NT2/D1 (cell line): Measurements from ENCODE around the gene CHCHD10.
A peak's percentile ranks its signal among the peaks of the same experiment; 100 is the strongest.

Experiments
- DNase-seq: peaks from one replicate; pipeline ENCODE4 v3.0.0-alpha.2; 2011; ENCODE audit warnings: low read depth, low spot score
- H3K27me3 ChIP-seq: 2 replicates; pipeline ENCODE4 v1.6.0; 2011; ENCODE audit warnings: mild to moderate bottlenecking; ENCODE audit not compliant: insufficient read length, insufficient read depth
- H3K36me3 ChIP-seq: 2 replicates; pipeline ENCODE4 v1.6.1; 2011; ENCODE audit warnings: mild to moderate bottlenecking, low read length, mixed read lengths; ENCODE audit not compliant: insufficient read depth, insufficient read length
- H3K4me1 ChIP-seq: 2 replicates; pipeline ENCODE4 v1.5.1; 2011; ENCODE audit not compliant: insufficient read depth, insufficient read length
- H3K4me3 ChIP-seq: 2 replicates; pipeline ENCODE4 v1.5.1; 2011; ENCODE audit warnings: low read depth; ENCODE audit not compliant: insufficient read length
- H3K9ac ChIP-seq: 2 replicates; pipeline ENCODE4 v1.6.0; 2011; ENCODE audit warnings: low read depth; ENCODE audit not compliant: insufficient read length
- H3K9me3 ChIP-seq: 2 replicates; pipeline ENCODE4 v1.5.1; 2011; ENCODE audit warnings: mild to moderate bottlenecking, low read length; ENCODE audit not compliant: insufficient read depth
- SUZ12 ChIP-seq: IDR thresholded peaks from 2 replicates; pipeline ENCODE4 v1.6.1; 2011; ENCODE audit not compliant: insufficient read length, insufficient read depth; ENCODE audit errors: extremely low read depth
- YY1 ChIP-seq: IDR thresholded peaks from 2 replicates; pipeline ENCODE4 v1.6.1; 2011; ENCODE audit not compliant: insufficient read length, insufficient read depth
- ZNF274 ChIP-seq: IDR thresholded peaks from 2 replicates; pipeline ENCODE4 v1.6.1; 2011; ENCODE audit warnings: mild to moderate bottlenecking, low read depth, low read length

The CHCHD10 gene

DNA sequence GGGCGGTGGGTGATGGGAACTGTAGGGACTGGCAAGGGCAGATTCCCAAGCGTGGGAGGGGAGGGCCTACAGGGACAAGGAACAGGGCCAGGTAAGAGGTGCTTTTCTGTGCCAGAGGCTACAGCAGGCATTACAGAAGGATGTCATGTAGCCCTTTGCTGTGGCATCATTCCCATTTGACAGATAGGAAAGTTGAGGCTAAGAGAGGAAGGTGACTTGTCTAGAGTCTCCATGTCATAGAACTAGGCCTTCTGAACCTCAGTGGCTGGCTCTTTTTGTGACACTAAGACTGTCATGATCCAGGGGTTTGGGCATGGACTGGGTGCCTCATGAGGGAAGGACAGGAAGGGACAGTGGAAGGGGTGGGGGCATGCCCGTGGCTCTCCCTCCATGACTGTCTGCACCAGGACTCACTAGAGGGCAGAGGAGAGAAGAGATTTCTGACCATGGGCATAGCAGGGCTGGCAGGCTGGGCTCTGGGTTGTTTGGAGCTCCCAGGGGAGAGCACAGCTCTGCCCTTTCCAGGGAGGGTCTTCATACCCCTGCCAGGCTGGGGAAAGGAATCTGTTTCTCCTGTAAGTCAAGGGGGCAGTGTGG lies 8.1 kb upstream of the CHCHD10 start:
- no peak for TF ChIP-seq ZNF274
- no peak for TF ChIP-seq SUZ12
- TF ChIP-seq YY1, result no peak
- Histone ChIP-seq H3K27me3 (peaks cover 31% of the 10 kb centered on the region), H3K4me1 (peaks cover 16% of the 10 kb centered on the region), H3K4me3 (no peak overlapping the region), H3K9ac (no peak overlapping the region), H3K36me3 (no peaks in the 10 kb centered on the region), H3K9me3 (no peaks in the 10 kb centered on the region)
- DNase-seq, result no peak

DNA sequence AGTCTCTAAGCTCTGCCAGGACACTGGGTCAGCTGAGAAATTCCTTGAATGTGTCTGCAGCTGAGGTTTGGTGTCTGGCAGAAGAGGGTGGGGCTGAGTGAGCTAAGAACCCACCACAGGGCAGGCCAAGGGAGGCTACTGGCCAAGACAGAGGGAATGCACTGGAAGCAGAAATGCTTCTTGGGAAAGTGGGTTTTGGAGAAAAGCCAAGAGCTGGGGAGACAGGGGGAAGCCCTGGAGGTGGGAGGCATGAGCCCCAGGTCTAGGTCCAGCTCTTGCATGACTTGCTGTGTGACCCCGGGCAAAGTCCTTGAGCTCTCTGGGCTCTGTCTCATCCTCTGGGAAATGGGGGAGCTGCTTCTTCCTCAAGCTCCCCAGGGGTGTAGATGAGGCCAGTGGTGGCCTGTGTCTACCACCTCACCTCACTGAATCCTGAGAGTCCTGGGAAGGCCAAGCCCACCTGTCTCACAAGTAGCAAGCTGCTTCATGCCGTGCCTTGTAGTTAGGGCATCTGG lies 7.2 kb upstream of the CHCHD10 start:
- Histone ChIP-seq H3K36me3 (no peaks in the 10 kb centered on the region), H3K4me3 (no peak overlapping the region), H3K4me1 (peaks cover 13% of the 10 kb centered on the region), H3K9ac (no peak overlapping the region), H3K9me3 (no peaks in the 10 kb centered on the region), H3K27me3 (peaks cover 31% of the 10 kb centered on the region)
- no peak for DNase-seq
- TF ChIP-seq SUZ12, result no peak
- TF ChIP-seq YY1, result no peak
- no peak for TF ChIP-seq ZNF274

- Histone ChIP-seq H3K9me3 (no peaks in the 10 kb centered on the region), H3K4me1 (peaks cover 16% of the 10 kb centered on the region), H3K36me3 (no peaks in the 10 kb centered on the region), H3K27me3 (peaks cover 35% of the 10 kb centered on the region), H3K4me3 (no peak overlapping the region), H3K9ac (no peak overlapping the region)
- TF ChIP-seq ZNF274 (no peak), SUZ12 (no peak), YY1 (no peak)
- no peak for DNase-seq
These were observed 6.5 kb upstream of the CHCHD10 start for GRCh38 chr22:23774114-23774921.

- H3K36me3 ChIP-seq, result no peaks in the 10 kb centered on the region
- TF ChIP-seq SUZ12, result no peak
- no peak for TF ChIP-seq ZNF274
- no peak for TF ChIP-seq YY1
- DNase-seq, result no peak
- H3K9ac ChIP-seq, result peak overlapping the region; percentile 70
- no peaks in the 10 kb centered on the region for H3K9me3 ChIP-seq
- H3K27me3 ChIP-seq, result peaks cover 39% of the 10 kb centered on the region
- peak overlapping the region; percentile 40 for H3K4me3 ChIP-seq
- H3K4me1 ChIP-seq, result peaks cover 19% of the 10 kb centered on the region
These were observed 5.8 kb upstream of the CHCHD10 start for GRCh38 chr22:23773483-23774113.

DNA sequence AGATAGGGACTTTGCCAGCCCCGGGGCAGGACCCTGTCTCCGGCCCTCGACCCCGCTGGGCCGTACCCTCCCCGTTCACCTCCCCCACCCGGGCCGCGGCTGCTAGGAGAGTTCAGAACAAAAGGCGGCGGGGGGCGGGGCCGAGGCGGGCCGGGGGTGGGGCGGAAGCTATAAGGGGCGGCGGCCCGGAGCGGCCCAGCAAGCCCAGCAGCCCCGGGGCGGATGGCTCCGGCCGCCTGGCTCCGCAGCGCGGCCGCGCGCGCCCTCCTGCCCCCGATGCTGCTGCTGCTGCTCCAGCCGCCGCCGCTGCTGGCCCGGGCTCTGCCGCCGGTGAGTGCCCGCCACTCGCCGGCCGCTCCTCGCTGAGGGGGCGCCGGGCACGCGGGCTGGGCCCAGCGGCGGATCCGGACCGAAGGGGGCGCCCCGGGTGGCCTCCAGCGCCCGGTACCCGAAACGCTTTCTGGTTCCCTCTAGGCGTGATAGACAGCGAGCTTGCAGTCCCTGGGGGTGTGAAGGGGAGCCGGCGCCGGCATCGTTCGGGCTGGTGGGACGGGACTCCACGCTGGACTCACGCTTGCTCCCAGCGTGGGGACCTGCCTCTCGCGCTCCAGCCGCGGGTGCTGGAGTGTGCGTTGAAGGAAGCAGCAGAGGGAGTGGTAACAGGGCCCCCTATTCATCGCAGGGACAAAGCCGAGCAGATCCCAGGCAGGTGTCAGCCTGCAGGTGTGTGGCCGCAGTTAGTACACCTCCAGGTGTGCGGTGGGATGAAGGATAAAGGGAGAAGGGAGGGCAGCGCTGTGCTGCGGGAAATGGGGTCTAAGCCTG lies 5.1 kb upstream of the CHCHD10 start, which contains the start of gene MMP11:
Gene MMP11, plus strand, starts transcription at position 201 of the 825 bp plus-strand sequence. Its CDS starts 22 bp downstream, at position 223.
- H3K27me3 ChIP-seq, result peaks cover 39% of the 10 kb centered on the region
- TF ChIP-seq SUZ12 (no peak), ZNF274 (no peak), YY1 (no peak)
- peak within 1 kb of the TSS; percentile 40 for H3K4me3 ChIP-seq
- H3K9ac ChIP-seq, result peak within 1 kb of the TSS; percentile 70
- no peak for DNase-seq
- no peaks in the 10 kb centered on the region for H3K9me3 ChIP-seq
- H3K4me1 ChIP-seq, result peaks cover 19% of the 10 kb centered on the region
- no peaks in the 10 kb centered on the region for H3K36me3 ChIP-seq

GRCh38 chr22:23772315-23772648 lies 4.5 kb upstream of the CHCHD10 start:
- H3K36me3 ChIP-seq, result no peaks in the 10 kb centered on the region
- DNase-seq, result no peak
- peaks cover 19% of the 10 kb centered on the region for H3K4me1 ChIP-seq
- peaks cover 39% of the 10 kb centered on the region for H3K27me3 ChIP-seq
- H3K4me3 ChIP-seq, result no peak overlapping the region
- H3K9me3 ChIP-seq, result no peaks in the 10 kb centered on the region
- H3K9ac ChIP-seq, result peak overlapping the region; percentile 56
- no peak for TF ChIP-seq YY1
- TF ChIP-seq ZNF274, result no peak
- no peak for TF ChIP-seq SUZ12
